ENCODE results near the gene RPL5. TPM values are rescaled to one million over a fixed set of nuclear protein-coding genes. Genes with fewer than 3 reads are reported as not detected.

RPL5 gene
- total and polyA plus RNA-seq, 2 of the 8 experiments (the other 6 are each of a cell fraction or from before 2014, with no cell fraction given), result 1,506 to 2,034 TPM

DNA sequence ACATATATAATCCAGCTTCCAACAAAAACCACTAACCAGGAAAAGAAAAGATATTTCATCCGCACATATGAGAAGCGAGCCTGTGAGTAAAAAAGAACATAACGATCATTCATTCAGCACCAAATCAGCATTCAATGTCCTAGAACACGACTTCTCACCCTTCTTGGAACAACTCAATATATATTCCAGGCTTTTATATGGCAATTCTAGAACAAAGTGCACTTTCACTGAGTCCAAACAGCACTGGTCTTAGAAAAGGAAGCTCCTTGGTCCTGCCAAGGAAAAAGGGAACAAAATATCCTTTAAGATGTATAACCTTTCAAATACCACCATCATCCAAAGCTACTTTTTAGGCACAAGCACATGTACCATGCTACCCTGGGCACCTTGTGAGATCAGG lies 44.5 kb downstream of the RPL5 start (continued):
- TF ChIP-seq, protein P1, sequence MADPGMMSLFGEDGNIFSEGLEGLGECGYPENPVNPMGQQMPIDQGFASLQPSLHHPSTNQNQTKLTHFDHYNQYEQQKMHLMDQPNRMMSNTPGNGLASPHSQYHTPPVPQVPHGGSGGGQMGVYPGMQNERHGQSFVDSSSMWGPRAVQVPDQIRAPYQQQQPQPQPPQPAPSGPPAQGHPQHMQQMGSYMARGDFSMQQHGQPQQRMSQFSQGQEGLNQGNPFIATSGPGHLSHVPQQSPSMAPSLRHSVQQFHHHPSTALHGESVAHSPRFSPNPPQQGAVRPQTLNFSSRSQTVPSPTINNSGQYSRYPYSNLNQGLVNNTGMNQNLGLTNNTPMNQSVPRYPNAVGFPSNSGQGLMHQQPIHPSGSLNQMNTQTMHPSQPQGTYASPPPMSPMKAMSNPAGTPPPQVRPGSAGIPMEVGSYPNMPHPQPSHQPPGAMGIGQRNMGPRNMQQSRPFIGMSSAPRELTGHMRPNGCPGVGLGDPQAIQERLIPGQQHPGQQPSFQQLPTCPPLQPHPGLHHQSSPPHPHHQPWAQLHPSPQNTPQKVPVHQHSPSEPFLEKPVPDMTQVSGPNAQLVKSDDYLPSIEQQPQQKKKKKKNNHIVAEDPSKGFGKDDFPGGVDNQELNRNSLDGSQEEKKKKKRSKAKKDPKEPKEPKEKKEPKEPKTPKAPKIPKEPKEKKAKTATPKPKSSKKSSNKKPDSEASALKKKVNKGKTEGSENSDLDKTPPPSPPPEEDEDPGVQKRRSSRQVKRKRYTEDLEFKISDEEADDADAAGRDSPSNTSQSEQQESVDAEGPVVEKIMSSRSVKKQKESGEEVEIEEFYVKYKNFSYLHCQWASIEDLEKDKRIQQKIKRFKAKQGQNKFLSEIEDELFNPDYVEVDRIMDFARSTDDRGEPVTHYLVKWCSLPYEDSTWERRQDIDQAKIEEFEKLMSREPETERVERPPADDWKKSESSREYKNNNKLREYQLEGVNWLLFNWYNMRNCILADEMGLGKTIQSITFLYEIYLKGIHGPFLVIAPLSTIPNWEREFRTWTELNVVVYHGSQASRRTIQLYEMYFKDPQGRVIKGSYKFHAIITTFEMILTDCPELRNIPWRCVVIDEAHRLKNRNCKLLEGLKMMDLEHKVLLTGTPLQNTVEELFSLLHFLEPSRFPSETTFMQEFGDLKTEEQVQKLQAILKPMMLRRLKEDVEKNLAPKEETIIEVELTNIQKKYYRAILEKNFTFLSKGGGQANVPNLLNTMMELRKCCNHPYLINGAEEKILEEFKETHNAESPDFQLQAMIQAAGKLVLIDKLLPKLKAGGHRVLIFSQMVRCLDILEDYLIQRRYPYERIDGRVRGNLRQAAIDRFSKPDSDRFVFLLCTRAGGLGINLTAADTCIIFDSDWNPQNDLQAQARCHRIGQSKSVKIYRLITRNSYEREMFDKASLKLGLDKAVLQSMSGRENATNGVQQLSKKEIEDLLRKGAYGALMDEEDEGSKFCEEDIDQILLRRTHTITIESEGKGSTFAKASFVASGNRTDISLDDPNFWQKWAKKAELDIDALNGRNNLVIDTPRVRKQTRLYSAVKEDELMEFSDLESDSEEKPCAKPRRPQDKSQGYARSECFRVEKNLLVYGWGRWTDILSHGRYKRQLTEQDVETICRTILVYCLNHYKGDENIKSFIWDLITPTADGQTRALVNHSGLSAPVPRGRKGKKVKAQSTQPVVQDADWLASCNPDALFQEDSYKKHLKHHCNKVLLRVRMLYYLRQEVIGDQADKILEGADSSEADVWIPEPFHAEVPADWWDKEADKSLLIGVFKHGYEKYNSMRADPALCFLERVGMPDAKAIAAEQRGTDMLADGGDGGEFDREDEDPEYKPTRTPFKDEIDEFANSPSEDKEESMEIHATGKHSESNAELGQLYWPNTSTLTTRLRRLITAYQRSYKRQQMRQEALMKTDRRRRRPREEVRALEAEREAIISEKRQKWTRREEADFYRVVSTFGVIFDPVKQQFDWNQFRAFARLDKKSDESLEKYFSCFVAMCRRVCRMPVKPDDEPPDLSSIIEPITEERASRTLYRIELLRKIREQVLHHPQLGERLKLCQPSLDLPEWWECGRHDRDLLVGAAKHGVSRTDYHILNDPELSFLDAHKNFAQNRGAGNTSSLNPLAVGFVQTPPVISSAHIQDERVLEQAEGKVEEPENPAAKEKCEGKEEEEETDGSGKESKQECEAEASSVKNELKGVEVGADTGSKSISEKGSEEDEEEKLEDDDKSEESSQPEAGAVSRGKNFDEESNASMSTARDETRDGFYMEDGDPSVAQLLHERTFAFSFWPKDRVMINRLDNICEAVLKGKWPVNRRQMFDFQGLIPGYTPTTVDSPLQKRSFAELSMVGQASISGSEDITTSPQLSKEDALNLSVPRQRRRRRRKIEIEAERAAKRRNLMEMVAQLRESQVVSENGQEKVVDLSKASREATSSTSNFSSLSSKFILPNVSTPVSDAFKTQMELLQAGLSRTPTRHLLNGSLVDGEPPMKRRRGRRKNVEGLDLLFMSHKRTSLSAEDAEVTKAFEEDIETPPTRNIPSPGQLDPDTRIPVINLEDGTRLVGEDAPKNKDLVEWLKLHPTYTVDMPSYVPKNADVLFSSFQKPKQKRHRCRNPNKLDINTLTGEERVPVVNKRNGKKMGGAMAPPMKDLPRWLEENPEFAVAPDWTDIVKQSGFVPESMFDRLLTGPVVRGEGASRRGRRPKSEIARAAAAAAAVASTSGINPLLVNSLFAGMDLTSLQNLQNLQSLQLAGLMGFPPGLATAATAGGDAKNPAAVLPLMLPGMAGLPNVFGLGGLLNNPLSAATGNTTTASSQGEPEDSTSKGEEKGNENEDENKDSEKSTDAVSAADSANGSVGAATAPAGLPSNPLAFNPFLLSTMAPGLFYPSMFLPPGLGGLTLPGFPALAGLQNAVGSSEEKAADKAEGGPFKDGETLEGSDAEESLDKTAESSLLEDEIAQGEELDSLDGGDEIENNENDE (IDR thresholded peaks at IDR 0.05; ENCODE audit: insufficient replicate concordance, low read length), result no peak
- TF ChIP-seq TCF12 (IDR thresholded peaks at IDR 0.05; ENCODE audit: low read depth, low read length) (no peak), ASH2L (IDR thresholded peaks at IDR 0.05; ENCODE audit: low read length) (no peak), NANOG (IDR thresholded peaks at IDR 0.05; ENCODE audit: insufficient read depth, low read depth, low read length, poor library complexity, severe bottlenecking) (no peak), TEAD4 (IDR thresholded peaks at IDR 0.05; ENCODE audit: low read depth, low read length) (no peak), KDM5A (IDR thresholded peaks at IDR 0.05; ENCODE audit: low read length) (no peak), EP300 (IDR thresholded peaks at IDR 0.05; ENCODE audit: borderline replicate concordance in 1 of 2, low read depth in 2 of 2, low read length in 2 of 2) (no peak), POLR2A (IDR thresholded peaks at IDR 0.05; ENCODE audit: control extremely low read depth in 1 of 2, low read depth in 2 of 2, low read length in 2 of 2) (no peak)
- TF ChIP-seq, protein P2, sequence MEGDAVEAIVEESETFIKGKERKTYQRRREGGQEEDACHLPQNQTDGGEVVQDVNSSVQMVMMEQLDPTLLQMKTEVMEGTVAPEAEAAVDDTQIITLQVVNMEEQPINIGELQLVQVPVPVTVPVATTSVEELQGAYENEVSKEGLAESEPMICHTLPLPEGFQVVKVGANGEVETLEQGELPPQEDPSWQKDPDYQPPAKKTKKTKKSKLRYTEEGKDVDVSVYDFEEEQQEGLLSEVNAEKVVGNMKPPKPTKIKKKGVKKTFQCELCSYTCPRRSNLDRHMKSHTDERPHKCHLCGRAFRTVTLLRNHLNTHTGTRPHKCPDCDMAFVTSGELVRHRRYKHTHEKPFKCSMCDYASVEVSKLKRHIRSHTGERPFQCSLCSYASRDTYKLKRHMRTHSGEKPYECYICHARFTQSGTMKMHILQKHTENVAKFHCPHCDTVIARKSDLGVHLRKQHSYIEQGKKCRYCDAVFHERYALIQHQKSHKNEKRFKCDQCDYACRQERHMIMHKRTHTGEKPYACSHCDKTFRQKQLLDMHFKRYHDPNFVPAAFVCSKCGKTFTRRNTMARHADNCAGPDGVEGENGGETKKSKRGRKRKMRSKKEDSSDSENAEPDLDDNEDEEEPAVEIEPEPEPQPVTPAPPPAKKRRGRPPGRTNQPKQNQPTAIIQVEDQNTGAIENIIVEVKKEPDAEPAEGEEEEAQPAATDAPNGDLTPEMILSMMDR (IDR thresholded peaks at IDR 0.05; ENCODE audit: control extremely low read depth in 1 of 3, insufficient read depth in 1 of 3, low read depth in 1 of 3, low read length in 3 of 3), result no peak
